ENCODE results near the gene COL1A1. TPM values are rescaled to one million over a fixed set of nuclear protein-coding genes. Genes with fewer than 3 reads are reported as not detected.
A peak's percentile ranks its signal among the peaks of the same experiment; 100 is the strongest.

The COL1A1 gene
- total and polyA plus RNA-seq, 3 donors from 2014 or later: 32.5 to 557 (median 35.1) TPM

DNA sequence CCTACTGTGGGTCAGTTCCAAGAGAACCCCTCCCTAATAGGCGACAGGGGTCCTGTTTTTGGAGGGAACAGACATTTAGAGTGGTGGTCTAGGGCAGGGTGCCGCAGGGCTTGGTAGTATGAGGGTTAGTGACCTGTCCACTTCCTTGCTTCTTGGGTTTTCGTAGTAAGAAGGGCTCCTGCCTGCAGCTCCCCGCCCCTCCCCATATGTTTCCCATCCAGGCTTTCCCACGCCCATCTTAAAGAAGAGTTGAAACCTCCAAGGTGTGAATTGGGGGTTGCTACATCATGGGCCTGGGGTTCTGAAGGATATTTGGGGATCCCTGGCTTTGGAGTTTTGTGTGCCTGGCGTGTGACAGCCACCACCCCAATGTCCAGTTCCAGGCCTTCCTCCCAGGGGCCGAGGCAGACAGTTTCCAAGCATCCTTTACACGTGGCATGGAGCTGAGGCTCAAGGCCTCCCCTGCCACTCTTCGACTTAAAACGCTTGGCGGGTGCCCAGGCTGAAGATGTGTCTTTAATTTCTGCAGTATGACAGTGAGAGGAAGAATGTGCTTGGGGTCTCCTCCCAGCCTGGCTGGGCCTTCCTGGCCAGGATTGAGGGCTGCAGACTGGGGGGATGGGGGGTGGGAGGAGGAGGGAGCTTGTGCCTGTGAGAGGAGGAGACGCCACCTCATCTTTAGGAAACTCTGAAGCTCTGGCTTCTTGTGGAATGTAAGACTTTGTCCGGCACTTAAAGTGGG is 2.3 kb upstream of the COL1A1 start:
- peak overlapping the region; percentile 34 to 76 for H3K27ac ChIP-seq
- intact Hi-C loops (cut with DNase I; ENCODE audit: low total_unique reads): loop anchor here (5.0 kb wide), 1 partner anchor 69 kb away; the partner anchor contains the start of gene TMEM92
- 70 to 75% methylated on average over 13 of the region's 13 CpGs for WGBS, 2 donors
- H3K9me3 ChIP-seq: no peaks in the 10 kb centered on the region
- H3K4me1 ChIP-seq: peaks cover 42% of the 10 kb centered on the region
- no peaks in the 10 kb centered on the region for H3K27me3 ChIP-seq
- no peak overlapping the region for H3K4me3 ChIP-seq
- TF ChIP-seq, protein P1, sequence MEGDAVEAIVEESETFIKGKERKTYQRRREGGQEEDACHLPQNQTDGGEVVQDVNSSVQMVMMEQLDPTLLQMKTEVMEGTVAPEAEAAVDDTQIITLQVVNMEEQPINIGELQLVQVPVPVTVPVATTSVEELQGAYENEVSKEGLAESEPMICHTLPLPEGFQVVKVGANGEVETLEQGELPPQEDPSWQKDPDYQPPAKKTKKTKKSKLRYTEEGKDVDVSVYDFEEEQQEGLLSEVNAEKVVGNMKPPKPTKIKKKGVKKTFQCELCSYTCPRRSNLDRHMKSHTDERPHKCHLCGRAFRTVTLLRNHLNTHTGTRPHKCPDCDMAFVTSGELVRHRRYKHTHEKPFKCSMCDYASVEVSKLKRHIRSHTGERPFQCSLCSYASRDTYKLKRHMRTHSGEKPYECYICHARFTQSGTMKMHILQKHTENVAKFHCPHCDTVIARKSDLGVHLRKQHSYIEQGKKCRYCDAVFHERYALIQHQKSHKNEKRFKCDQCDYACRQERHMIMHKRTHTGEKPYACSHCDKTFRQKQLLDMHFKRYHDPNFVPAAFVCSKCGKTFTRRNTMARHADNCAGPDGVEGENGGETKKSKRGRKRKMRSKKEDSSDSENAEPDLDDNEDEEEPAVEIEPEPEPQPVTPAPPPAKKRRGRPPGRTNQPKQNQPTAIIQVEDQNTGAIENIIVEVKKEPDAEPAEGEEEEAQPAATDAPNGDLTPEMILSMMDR (IDR thresholded peaks at IDR 0.05): no peak
- TF ChIP-seq POLR2A (IDR thresholded peaks at IDR 0.05): no peak
- no peaks in the 10 kb centered on the region for H3K36me3 ChIP-seq (ENCODE audit: low read depth, missing control alignments)
- DNase-seq: no peak

DNA sequence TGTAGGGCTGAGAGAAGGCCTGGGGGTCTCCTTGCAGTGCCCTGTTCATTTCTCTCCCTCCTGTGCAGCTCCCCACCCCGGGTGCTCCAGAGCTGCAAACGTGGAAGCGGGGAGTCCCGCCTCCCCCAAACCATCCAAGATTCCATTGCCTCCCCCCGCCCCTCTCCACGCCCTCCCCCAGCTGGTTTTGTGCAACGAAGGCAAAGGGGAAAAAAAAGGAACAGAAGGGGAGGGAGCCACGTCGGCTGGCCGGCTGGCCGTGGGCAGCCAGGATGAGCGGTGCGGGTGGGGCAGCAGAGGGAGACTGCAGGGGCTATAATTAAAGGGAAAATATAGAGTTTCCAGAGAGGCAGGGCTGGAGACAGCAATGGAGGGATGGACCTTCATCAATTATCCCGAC is 1.7 kb upstream of the COL1A1 start:
- WGBS, 2 donors: 43 to 47% methylated on average over 14 of the region's 14 CpGs
- Histone ChIP-seq H3K9me3 (no peaks in the 10 kb centered on the region), H3K4me1 (peaks cover 46% of the 10 kb centered on the region), H3K27me3 (no peaks in the 10 kb centered on the region), H3K27ac (peak overlapping the region; percentile 34 to 76), H3K36me3 (ENCODE audit: low read depth, missing control alignments) (no peaks in the 10 kb centered on the region), H3K4me3 (no peak overlapping the region)
- no peak for TF ChIP-seq POLR2A (IDR thresholded peaks at IDR 0.05)
- TF ChIP-seq, protein P1 (IDR thresholded peaks at IDR 0.05): no peak
- intact Hi-C loops (cut with DNase I; ENCODE audit: low total_unique reads): loop anchor here (5.0 kb wide), 1 partner anchor 69 kb away; the partner anchor contains the start of gene TMEM92
- no peak for DNase-seq

DNA sequence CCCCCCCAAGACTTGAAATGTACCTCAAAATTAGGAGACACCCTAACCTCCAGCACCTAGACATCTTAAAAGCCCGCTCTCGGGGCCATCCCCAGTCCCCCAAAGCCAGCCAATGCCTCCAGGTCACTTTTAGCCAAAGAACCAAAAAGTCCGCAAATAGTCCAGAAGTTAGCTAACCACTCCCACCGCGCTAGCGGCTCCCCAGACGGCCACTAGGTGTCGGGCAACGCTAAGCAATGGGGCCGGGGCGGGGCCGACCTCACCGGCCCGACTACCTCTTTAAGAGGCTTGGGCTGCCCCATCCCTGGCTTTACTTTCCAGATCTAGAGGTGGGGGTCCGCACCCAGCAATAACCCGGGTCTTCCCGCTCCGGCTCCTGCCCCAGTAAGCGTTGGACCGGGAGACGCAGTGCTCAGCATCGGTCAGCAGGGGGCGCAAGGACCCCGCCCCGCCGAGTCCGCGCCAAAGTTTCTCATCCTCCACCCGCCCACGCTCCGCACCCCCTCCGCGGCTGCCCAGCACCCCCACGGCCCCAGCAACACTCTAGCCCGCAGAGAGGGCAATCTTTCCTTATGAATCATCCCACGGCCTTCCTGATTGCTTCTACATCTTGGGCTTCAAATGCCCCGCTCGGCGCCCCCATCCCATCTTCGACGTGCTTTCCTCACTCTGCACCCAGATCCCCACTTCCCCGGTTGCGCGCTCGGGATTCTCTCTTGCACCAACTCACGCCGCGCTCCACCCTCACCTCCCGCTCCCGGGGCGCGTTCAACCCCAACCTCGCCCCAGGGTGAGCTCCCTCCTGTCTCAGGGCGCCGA is 765 bp downstream of the COL1A1 start:
- 0% methylated on average over 33 to 55 of the region's 55 CpGs for WGBS, 2 donors
- intact Hi-C loops (cut with DNase I; ENCODE audit: low total_unique reads): loop anchor here (5.0 kb wide), 1 partner anchor 72 kb away; the partner anchor contains the start of gene TMEM92
- Histone ChIP-seq H3K9me3 (no peaks in the 10 kb centered on the region), H3K27ac (peak overlapping the region; percentile 86 to 92), H3K4me1 (peaks cover 36% of the 10 kb centered on the region), H3K36me3 (ENCODE audit: low read depth, missing control alignments) (no peaks in the 10 kb centered on the region), H3K27me3 (no peaks in the 10 kb centered on the region), H3K4me3 (peak overlapping the region; percentile 74 to 83)
- DNase-seq: peak; percentile 93
- TF ChIP-seq POLR2A (IDR thresholded peaks at IDR 0.05): no peak
- TF ChIP-seq, protein P1 (IDR thresholded peaks at IDR 0.05): peak; percentile 100

DNA sequence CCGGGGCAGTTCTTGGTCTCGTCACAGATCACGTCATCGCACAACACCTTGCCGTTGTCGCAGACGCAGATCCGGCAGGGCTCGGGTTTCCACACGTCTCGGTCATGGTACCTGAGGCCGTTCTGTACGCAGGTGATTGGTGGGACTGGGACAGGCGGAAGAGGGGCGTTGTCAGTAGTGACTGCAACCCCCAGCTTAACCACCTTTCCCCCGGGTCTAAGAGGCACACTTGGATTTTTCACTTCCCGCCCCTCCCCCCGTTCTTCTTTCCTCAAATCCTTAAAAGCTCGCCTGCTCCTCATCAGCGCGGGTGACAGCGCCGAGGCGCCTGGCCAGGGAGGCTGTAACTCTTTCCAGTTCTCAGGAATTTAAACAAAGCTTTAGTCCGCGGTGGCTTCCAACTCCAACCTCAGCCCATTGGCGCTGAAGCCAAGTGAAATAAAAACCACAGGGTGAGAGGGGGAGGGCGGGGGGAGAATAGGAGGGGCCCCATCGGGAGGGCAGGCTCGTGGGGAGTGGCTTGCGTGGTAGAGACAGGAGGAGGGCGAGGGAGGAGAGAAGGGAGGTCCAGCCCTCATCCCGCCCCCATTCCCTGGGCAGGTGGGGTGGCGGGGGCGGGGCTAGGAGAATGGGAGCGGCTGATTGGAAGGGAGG is 1.5 kb downstream of the COL1A1 start:
- Histone ChIP-seq H3K9me3 (no peaks in the 10 kb centered on the region), H3K4me3 (peak overlapping the region; percentile 74 to 83), H3K4me1 (peaks cover 30% of the 10 kb centered on the region), H3K27ac (peak overlapping the region; percentile 86 to 92), H3K27me3 (no peaks in the 10 kb centered on the region), H3K36me3 (ENCODE audit: low read depth, missing control alignments) (no peaks in the 10 kb centered on the region)
- whole genome bisulfite sequencing, 2 donors: 2 to 4% methylated on average over 22 to 34 of the region's 36 CpGs
- intact Hi-C loops (cut with DNase I; ENCODE audit: low total_unique reads): loop anchor here (5.0 kb wide), 1 partner anchor 72 kb away; the partner anchor contains the start of gene TMEM92
- peak; percentile 90 for DNase-seq
- TF ChIP-seq, protein P1 (IDR thresholded peaks at IDR 0.05): no peak
- TF ChIP-seq POLR2A (IDR thresholded peaks at IDR 0.05): no peak

All from testis (tissue), 3 donors.